HepG2 (cell line): Measurements from ENCODE around the gene ZFYVE28. TPM values are rescaled to one million over a fixed set of nuclear protein-coding genes. Genes with fewer than 3 reads are reported as not detected.

Source experiments
- ATAC-seq: fragments of 200-7000 bp; cut with Tn5 transposase; 3 replicates; pipeline ENCODE4 v1.9.1; 2020; ENCODE audit warnings: mild to moderate bottlenecking, moderate library complexity
- BruUV-seq: library from RNA; stranded (reverse); fragments of 400-500 nt; replicated peaks from 2 replicates; lab custom pipeline; 2021; lab: Mats Ljungman, UMichigan
- CTCF ChIA-PET: fragments of 300-600 bp; formaldehyde crosslinking; extraction: SDS; loops from one replicate; lab custom pipeline; 2021; ENCODE audit warnings: low total read pairs, inconsistent platforms, low intra/inter-chr PET ratio; lab: Yijun Ruan, JAX
- POLR2A ChIA-PET: fragments of 350-600 bp; sonication (Branson Sonifier 250); formaldehyde crosslinking; loops from one replicate; lab custom pipeline; 2020; ENCODE audit warnings: antibody characterized with exemption, inconsistent platforms; lab: Yijun Ruan, JAX
- DNase-seq: peaks from one replicate; pipeline ENCODE4 v3.0.0-alpha.2; 2015; ENCODE audit warnings: low spot score
- FAIRE-seq: peaks from 3 replicates; lab custom pipeline; 2011; peaks lifted over from hg19 to GRCh38; lab: Jason Lieb, UNC
- H2AFZ ChIP-seq: one replicate; pipeline ENCODE4 v1.6.1; 2011; ENCODE audit warnings: low read length, inconsistent platforms
- H3K27ac ChIP-seq: fragments of 300-600 bp; 3 replicates; pipeline ENCODE4 v1.8.0; 2011; ENCODE audit warnings: mixed run types, mild to moderate bottlenecking, mixed read lengths, low read length, inconsistent platforms; ENCODE audit not compliant: insufficient read depth; ENCODE audit errors: extremely low read length
- H3K27me3 ChIP-seq, 2 experiments: fragments of 200-600 bp in 1 of 2; 2 replicates in 1 of 2; 3 replicates in 1 of 2; pipeline versions ENCODE4 v1.6.0 to v1.8.0; 2011; ENCODE audit warnings: low read length in 2 of 2, mild to moderate bottlenecking in 2 of 2, moderate library complexity in 2 of 2, inconsistent platforms in 1 of 2; ENCODE audit not compliant: insufficient read depth in 2 of 2, control insufficient read depth in 1 of 2
- H3K36me3 ChIP-seq, 2 experiments: fragments of 200-600 bp in 1 of 2; replicated peaks in 1 of 2; 2 replicates in 1 of 2; 3 replicates in 1 of 2; pipeline versions ENCODE4 v1.5.1 to v1.8.0; 2011; ENCODE audit warnings: low read length in 2 of 2, inconsistent platforms in 1 of 2; ENCODE audit not compliant: insufficient read depth in 2 of 2, control insufficient read depth in 1 of 2
- H3K4me1 ChIP-seq: 2 replicates; pipeline ENCODE4 v1.5.1; 2012; ENCODE audit warnings: low read length, inconsistent platforms; ENCODE audit not compliant: insufficient read depth
- H3K4me2 ChIP-seq: 2 replicates; pipeline ENCODE4 v1.6.0; 2011; ENCODE audit warnings: low read depth, low read length, inconsistent platforms
- H3K4me3 ChIP-seq, 3 experiments: fragments of 200-600 bp in 1 of 3; sonication (generic), shearing (Covaris generic) in 1 of 3; replicated peaks in 1 of 3; 2 replicates each; pipeline ENCODE4 v1.5.1; 2011 to 2016; ENCODE audit warnings: low read length in 3 of 3, inconsistent platforms in 2 of 3, low read depth in 2 of 3, mild to moderate bottlenecking in 2 of 3, control low read depth in 1 of 3, mixed read lengths in 1 of 3; ENCODE audit not compliant: insufficient read depth in 1 of 3
- H3K79me2 ChIP-seq: one replicate; pipeline ENCODE4 v1.6.1; 2011; ENCODE audit warnings: low read length, inconsistent platforms; ENCODE audit not compliant: insufficient read depth
- H3K9ac ChIP-seq: 2 replicates; pipeline ENCODE4 v1.6.0; 2011; ENCODE audit warnings: mild to moderate bottlenecking, low read depth, low read length, inconsistent platforms; ENCODE audit not compliant: insufficient read depth
- H3K9me3 ChIP-seq: 2 replicates; pipeline ENCODE4 v1.5.1; 2012; ENCODE audit warnings: mild to moderate bottlenecking, low read length
- H4K20me1 ChIP-seq: 2 replicates; pipeline ENCODE4 v1.6.0; 2011; ENCODE audit warnings: inconsistent platforms, mild to moderate bottlenecking, low read length, moderate library complexity; ENCODE audit not compliant: insufficient read depth
- CHD4 ChIP-seq: fragments of 200-600 bp; sonication (generic); IDR thresholded peaks from 2 replicates; pipeline ENCODE4 v1.7.0; 2017; ENCODE audit warnings: mild to moderate bottlenecking, low read length, borderline replicate concordance
- HMGXB4 ChIP-seq, 2 experiments: sonication (generic) in 1 of 2; formaldehyde crosslinking in 1 of 2; IDR thresholded peaks; 2 replicates each; pipeline versions ENCODE4 v1.4.0 to v1.6.1; 2018 to 2020; ENCODE audit warnings: missing genetic modification reagents in 2 of 2, borderline replicate concordance in 1 of 2, low read depth in 1 of 2, mild to moderate bottlenecking in 1 of 2, missing biosample characterization in 1 of 2
- RARG ChIP-seq: sonication (generic); formaldehyde crosslinking; IDR thresholded peaks from 2 replicates; pipeline ENCODE4 v1.4.0; 2020; ENCODE audit warnings: low read depth, mild to moderate bottlenecking, missing genetic modification reagents
- SKI ChIP-seq: fragments of 450-650 bp; IDR thresholded peaks from one replicate; pipeline ENCODE4 v1.6.1; 2018; ENCODE audit warnings: mild to moderate bottlenecking; ENCODE audit not compliant: partially characterized antibody
- ZNF138 ChIP-seq: sonication (generic); formaldehyde crosslinking; IDR thresholded peaks from 2 replicates; pipeline ENCODE4 v1.5.0; 2020; ENCODE audit warnings: mild to moderate bottlenecking, low read depth, missing genetic modification reagents
- ZNF891 ChIP-seq: sonication (generic); formaldehyde crosslinking; IDR thresholded peaks from 2 replicates; pipeline ENCODE4 v1.5.0; 2020; ENCODE audit warnings: mild to moderate bottlenecking, missing genetic modification reagents
- WGBS: methylation state at CpG from one replicate; pipeline ENCODE4 v1.1.6; 2017; ENCODE audit warnings: low lambda C conversion rate; 5-methylcytosine and 5-hydroxymethylcytosine counted together
- in situ Hi-C: cut with HindIII; loops from 2 replicates; pipeline ENCODE4 v1.10.0; 2017; ENCODE audit warnings: low pct_unique_long_range_greater_than_20kb; ENCODE audit not compliant: extremely low pct_ligation_motif_present
- intact Hi-C: fragments of 100-400 bp; cut with micrococcal nuclease; formaldehyde crosslinking; loops from one replicate; pipeline ENCODE4 v1.10.0; 2022; ENCODE audit not compliant: unreplicated experiment
- polyA plus RNA-seq, 8 experiments: library from polyadenylated mRNA; depleted of rRNA in 3 of 8; stranded (reverse) in 7 of 8; unstranded in 1 of 8; fragments of >200 nt; fragmentation: Illumina TruSeq in 4 of 8; extraction: Trizol in 4 of 8; gene quantifications; 2 replicates each; pipeline versions ENCODE4 v1.2.1 to v1.2.3, GENCODE V29; 2011 to 2016; ENCODE audit warnings: low read depth in 4 of 8, missing spikeins in 1 of 8, mixed read lengths in 1 of 8; ENCODE audit not compliant: insufficient read depth in 1 of 8
- total RNA-seq, 5 experiments: library from RNA; depleted of rRNA; stranded (reverse); fragments of >200 nt; fragmentation: Illumina TruSeq; extraction: Trizol; gene quantifications; 2 replicates each; pipeline ENCODE4 v1.2.3, GENCODE V29; 2016; ENCODE audit warnings: low read depth in 1 of 5
- TF ChIP-seq, protein P1 (sequence below): sonication (generic); formaldehyde crosslinking; IDR thresholded peaks from 2 replicates; pipeline ENCODE4 v1.5.0; 2020; ENCODE audit warnings: mild to moderate bottlenecking, missing genetic modification reagents
- TF ChIP-seq, protein P2 (sequence below): sonication (generic); formaldehyde crosslinking; IDR thresholded peaks from 2 replicates; pipeline ENCODE4 v1.4.0; 2020; ENCODE audit warnings: mild to moderate bottlenecking, missing genetic modification reagents
- TF ChIP-seq, protein P3 (sequence below): sonication (generic); formaldehyde crosslinking; IDR thresholded peaks from 2 replicates; pipeline ENCODE4 v1.5.0; 2020; ENCODE audit warnings: missing genetic modification reagents
- TF ChIP-seq, protein P4 (sequence below): IDR thresholded peaks from 2 replicates; pipeline ENCODE4 v1.6.1; 2016; ENCODE audit warnings: low read depth, control low read depth

ZFYVE28 gene
- total and polyA plus RNA-seq, 2 of the 13 experiments (the other 11 are each of a cell fraction or from before 2014, with no cell fraction given): 0.12 to 0.22 TPM

GRCh38 chr4:2348786-2349185, 69.7 kb downstream of the ZFYVE28 start:
- H3K9me3 ChIP-seq: no peaks in the 10 kb centered on the region
- no peak overlapping the region for H3K27ac ChIP-seq
- H3K4me1 ChIP-seq: no peaks in the 10 kb centered on the region
- no peak for TF ChIP-seq CHD4
- no peak for TF ChIP-seq ZNF138 (CRISPR knock-in tag)
- no peak for TF ChIP-seq ZNF891
- TF ChIP-seq, protein P1, sequence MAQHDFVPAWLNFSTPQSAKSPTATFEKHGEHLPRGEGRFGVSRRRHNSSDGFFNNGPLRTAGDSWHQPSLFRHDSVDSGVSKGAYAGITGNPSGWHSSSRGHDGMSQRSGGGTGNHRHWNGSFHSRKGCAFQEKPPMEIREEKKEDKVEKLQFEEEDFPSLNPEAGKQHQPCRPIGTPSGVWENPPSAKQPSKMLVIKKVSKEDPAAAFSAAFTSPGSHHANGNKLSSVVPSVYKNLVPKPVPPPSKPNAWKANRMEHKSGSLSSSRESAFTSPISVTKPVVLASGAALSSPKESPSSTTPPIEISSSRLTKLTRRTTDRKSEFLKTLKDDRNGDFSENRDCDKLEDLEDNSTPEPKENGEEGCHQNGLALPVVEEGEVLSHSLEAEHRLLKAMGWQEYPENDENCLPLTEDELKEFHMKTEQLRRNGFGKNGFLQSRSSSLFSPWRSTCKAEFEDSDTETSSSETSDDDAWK (CRISPR knock-in tag): no peak
- no peak for TF ChIP-seq SKI
- WGBS: 6% methylated on average over 3 of the region's 3 CpGs
- peaks cover 0 to 26% of the 10 kb centered on the region in 2 experiments; a peak in 3 of 5 replicates for H3K27me3 ChIP-seq
- H3K9ac ChIP-seq: no peak overlapping the region
- H2AFZ ChIP-seq: no peak overlapping the region
- no peaks in the 10 kb centered on the region for H4K20me1 ChIP-seq
- in situ Hi-C loops (no loop called here), intact Hi-C loops (no loop called here)
- no peak overlapping the region for H3K4me3 ChIP-seq
- DNase-seq (no peak), ATAC-seq (no peak), FAIRE-seq (no peak)
- POLR2A ChIA-PET: no interaction called here
- no peaks in the 10 kb centered on the region for H3K79me2 ChIP-seq
- no peak overlapping the region for H3K4me2 ChIP-seq
- H3K36me3 ChIP-seq: no peaks in the 10 kb centered on the region
- CTCF ChIA-PET: no interaction called here
- no TSS peak for BruUV-seq

- no TSS peak for BruUV-seq
- no peaks in the 10 kb centered on the region for H3K4me1 ChIP-seq
- H4K20me1 ChIP-seq: no peaks in the 10 kb centered on the region
- no peaks in the 10 kb centered on the region for H3K9me3 ChIP-seq
- intact Hi-C loops (no loop called here), in situ Hi-C loops (no loop called here)
- WGBS: 22% methylated on average over 4 of the region's 4 CpGs
- FAIRE-seq: no peak
- H3K27ac ChIP-seq: no peak overlapping the region
- H3K79me2 ChIP-seq: no peaks in the 10 kb centered on the region
- H3K4me2 ChIP-seq: no peak overlapping the region
- no peak overlapping the region for H3K9ac ChIP-seq
- ChIA-PET POLR2A (no interaction called here), CTCF (no interaction called here)
- H3K4me3 ChIP-seq: no peak overlapping the region
- TF ChIP-seq, protein P2, sequence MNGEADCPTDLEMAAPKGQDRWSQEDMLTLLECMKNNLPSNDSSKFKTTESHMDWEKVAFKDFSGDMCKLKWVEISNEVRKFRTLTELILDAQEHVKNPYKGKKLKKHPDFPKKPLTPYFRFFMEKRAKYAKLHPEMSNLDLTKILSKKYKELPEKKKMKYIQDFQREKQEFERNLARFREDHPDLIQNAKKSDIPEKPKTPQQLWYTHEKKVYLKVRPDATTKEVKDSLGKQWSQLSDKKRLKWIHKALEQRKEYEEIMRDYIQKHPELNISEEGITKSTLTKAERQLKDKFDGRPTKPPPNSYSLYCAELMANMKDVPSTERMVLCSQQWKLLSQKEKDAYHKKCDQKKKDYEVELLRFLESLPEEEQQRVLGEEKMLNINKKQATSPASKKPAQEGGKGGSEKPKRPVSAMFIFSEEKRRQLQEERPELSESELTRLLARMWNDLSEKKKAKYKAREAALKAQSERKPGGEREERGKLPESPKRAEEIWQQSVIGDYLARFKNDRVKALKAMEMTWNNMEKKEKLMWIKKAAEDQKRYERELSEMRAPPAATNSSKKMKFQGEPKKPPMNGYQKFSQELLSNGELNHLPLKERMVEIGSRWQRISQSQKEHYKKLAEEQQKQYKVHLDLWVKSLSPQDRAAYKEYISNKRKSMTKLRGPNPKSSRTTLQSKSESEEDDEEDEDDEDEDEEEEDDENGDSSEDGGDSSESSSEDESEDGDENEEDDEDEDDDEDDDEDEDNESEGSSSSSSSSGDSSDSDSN (CRISPR knock-in tag): no peak
- TF ChIP-seq, protein P3, sequence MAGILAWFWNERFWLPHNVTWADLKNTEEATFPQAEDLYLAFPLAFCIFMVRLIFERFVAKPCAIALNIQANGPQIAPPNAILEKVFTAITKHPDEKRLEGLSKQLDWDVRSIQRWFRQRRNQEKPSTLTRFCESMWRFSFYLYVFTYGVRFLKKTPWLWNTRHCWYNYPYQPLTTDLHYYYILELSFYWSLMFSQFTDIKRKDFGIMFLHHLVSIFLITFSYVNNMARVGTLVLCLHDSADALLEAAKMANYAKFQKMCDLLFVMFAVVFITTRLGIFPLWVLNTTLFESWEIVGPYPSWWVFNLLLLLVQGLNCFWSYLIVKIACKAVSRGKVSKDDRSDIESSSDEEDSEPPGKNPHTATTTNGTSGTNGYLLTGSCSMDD (CRISPR knock-in tag): no peak
- TF ChIP-seq HMGXB4 (CRISPR knock-in tag; IDR thresholded peaks at IDR 0.05; ENCODE audit: borderline replicate concordance in 1 of 2, low read depth in 1 of 2) (no peak), RARG (CRISPR knock-in tag) (no peak)
- TF ChIP-seq, protein P4, sequence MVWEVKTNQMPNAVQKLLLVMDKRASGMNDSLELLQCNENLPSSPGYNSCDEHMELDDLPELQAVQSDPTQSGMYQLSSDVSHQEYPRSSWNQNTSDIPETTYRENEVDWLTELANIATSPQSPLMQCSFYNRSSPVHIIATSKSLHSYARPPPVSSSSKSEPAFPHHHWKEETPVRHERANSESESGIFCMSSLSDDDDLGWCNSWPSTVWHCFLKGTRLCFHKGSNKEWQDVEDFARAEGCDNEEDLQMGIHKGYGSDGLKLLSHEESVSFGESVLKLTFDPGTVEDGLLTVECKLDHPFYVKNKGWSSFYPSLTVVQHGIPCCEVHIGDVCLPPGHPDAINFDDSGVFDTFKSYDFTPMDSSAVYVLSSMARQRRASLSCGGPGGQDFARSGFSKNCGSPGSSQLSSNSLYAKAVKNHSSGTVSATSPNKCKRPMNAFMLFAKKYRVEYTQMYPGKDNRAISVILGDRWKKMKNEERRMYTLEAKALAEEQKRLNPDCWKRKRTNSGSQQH (CRISPR knock-in tag): no peak
- no peak overlapping the region for H2AFZ ChIP-seq
- DNase-seq: no peak
- H3K27me3 ChIP-seq: peaks cover 0 to 22% of the 10 kb centered on the region in 2 experiments; a peak in 3 of 5 replicates
- no peaks in the 10 kb centered on the region for H3K36me3 ChIP-seq
- ATAC-seq: no peak
These were observed 71.3 kb downstream of the ZFYVE28 start for GRCh38 chr4:2347190-2347589.
